NB4 (cell line): ENCODE measurements around the gene RPS6KA3.

Experiments
- DNase-seq: peaks from one replicate; pipeline ENCODE4 v3.0.0; 2010; ENCODE audit warnings: low read depth
- H3K4me3 ChIP-seq: one replicate; pipeline ENCODE4 v1.5.1; 2011; ENCODE audit warnings: mild to moderate bottlenecking, low read depth, low read length, moderate library complexity
- CTCF ChIP-seq: IDR thresholded peaks from one replicate; pipeline ENCODE4 v1.5.1; 2012; ENCODE audit warnings: low read depth, low read length
- MYC ChIP-seq: IDR thresholded peaks from 2 replicates; pipeline ENCODE4 v1.6.1; 2011; ENCODE audit warnings: low read depth, low read length
- POLR2A ChIP-seq: IDR thresholded peaks from 2 replicates; pipeline ENCODE4 v1.6.1; 2011; ENCODE audit warnings: mild to moderate bottlenecking; ENCODE audit not compliant: insufficient read length; ENCODE audit errors: extremely low read depth
- TF ChIP-seq, protein P1 (sequence below): IDR thresholded peaks from 2 replicates; pipeline ENCODE4 v1.6.1; 2011; ENCODE audit warnings: low read depth, low read length

The RPS6KA3 gene

DNA sequence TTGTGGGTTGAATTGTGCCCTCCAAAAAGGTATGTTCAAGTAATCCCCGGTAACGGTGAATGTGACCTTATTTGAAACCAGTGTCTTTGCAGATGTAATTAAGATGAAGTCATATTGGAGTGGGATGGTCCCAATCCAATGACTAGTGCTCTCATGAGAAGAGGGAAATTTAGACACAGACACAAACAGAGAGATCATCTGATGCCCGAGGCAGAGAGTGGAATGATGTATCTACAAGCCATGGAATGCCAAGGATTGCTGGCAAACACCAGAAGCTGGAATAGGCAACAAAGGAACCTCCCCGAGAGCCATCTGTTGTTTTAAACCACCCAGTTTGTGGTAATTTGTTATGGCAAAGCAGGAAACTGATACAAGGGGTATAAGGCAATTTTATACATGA, 35.1 kb downstream of the RPS6KA3 start:
- no peak for DNase-seq
- TF ChIP-seq MYC (no peak), POLR2A (no peak)
- TF ChIP-seq, protein P1, sequence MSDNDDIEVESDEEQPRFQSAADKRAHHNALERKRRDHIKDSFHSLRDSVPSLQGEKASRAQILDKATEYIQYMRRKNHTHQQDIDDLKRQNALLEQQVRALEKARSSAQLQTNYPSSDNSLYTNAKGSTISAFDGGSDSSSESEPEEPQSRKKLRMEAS = no peak
- H3K4me3 ChIP-seq = no peak overlapping the region

DNA sequence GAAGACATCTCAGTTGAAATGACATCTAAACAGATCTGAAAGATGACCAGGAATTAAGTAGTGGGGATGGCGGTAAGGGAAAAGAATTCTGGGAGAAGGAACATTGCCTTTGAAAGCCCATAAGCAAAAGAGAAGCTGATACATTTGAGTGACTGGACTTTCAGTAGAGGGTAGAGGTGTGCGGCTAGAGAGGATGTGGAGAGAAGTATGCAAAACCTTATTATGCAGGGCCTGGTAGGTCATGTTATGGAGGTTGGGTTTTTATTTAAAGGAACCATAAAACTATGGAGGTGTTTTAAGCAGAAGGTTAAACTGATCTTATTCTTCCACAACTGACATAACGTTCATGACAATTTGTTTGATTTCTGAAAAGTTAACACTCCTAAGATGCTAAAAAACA, 36.3 kb downstream of the RPS6KA3 start:
- no peak for DNase-seq
- no peak overlapping the region for H3K4me3 ChIP-seq
- TF ChIP-seq POLR2A (no peak), MYC (no peak), CTCF (no peak)
- TF ChIP-seq, protein P1 = no peak

DNA sequence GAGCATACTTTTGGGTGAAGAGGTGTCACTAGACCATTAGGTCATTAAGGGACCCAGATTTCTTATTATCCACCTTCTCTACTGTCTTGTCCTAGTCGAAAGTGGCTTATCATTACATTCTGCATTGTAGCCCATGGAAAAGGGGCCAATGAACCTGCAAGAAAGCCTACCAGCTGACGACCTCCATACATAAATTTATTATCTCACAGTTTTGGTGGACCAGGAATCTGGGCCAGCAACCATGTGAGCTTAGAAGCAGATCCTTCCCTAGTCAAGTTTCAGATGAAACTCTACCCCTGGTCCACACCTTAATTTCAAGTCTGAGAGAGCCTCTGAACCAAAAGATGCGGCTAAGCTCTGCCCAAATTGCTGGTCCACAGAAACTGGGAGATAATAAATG, 37.6 kb downstream of the RPS6KA3 start:
- no peak for DNase-seq
- H3K4me3 ChIP-seq = no peak overlapping the region
- TF ChIP-seq POLR2A = no peak
- TF ChIP-seq, protein P1 = no peak
- TF ChIP-seq MYC = no peak
- no peak for TF ChIP-seq CTCF

DNA sequence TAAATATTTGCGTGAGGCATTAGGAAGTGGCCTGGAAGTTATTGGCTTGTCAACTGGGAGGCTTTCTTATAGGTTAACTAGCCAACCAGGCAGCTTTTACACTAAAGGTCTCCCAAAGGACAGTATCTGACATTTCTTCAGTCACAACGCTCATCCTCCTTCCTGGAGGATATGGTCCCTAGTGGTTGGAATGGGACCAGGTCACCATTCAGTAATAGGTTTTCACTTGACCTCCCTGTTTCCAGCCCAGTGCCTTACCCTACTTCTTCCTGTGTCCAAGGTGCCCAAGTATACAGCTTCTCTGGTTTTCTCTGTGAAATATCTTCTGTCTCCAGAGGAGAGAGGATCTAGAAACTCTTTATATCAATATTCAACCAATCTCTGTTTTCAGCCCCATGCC, 38.5 kb downstream of the RPS6KA3 start:
- H3K4me3 ChIP-seq = no peak overlapping the region
- TF ChIP-seq, protein P1 = no peak
- no peak for TF ChIP-seq MYC
- no peak for TF ChIP-seq POLR2A
- no peak for TF ChIP-seq CTCF
- no peak for DNase-seq

GRCh38 chrX:20227116-20227515, 39.6 kb downstream of the RPS6KA3 start:
- TF ChIP-seq CTCF (no peak), MYC (no peak), POLR2A (no peak)
- no peak overlapping the region for H3K4me3 ChIP-seq
- no peak for DNase-seq

DNA sequence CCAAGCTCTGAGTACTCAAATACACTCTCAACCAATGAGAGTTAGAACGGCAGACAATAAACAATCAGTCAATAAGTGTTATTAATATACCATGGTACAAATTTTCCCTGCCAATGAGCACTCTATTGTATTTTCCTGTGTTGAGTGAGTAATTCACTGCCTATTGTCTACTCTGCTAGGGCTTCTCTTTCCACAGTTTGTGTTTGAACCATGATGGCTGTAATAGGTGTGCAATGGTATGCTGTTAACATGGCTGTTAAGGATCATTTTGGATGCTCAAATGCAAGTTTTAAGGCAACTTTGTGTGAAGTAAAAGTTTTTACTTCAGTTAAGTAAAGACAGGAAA, 41.2 kb downstream of the RPS6KA3 start:
- TF ChIP-seq MYC (no peak), POLR2A (no peak), CTCF (no peak)
- TF ChIP-seq, protein P1 = no peak
- DNase-seq = no peak
- H3K4me3 ChIP-seq = no peak overlapping the region
